ENCODE measurements around the gene GAREM2. TPM values are rescaled to one million over a fixed set of nuclear protein-coding genes. Genes with fewer than 3 reads are reported as not detected.

The GAREM2 gene
- total RNA-seq, 2 experiments from 2014 or later, result not detected

GRCh38 chr2:26144031-26144430 is 28.9 kb upstream of the GAREM2 start:
- no peaks in the 10 kb centered on the region for H3K79me2 ChIP-seq (ENCODE audit: insufficient read depth, low read depth, low read length)
- no peak overlapping the region for H3K27ac ChIP-seq (ENCODE audit: low read depth, low read length, poor library complexity, severe bottlenecking)
- H4K20me1 ChIP-seq (ENCODE audit: insufficient read depth, low read length), result no peaks in the 10 kb centered on the region
- CTCF ChIA-PET (ENCODE audit: unreplicated experiment), result no interaction called here
- TF ChIP-seq, protein P1, sequence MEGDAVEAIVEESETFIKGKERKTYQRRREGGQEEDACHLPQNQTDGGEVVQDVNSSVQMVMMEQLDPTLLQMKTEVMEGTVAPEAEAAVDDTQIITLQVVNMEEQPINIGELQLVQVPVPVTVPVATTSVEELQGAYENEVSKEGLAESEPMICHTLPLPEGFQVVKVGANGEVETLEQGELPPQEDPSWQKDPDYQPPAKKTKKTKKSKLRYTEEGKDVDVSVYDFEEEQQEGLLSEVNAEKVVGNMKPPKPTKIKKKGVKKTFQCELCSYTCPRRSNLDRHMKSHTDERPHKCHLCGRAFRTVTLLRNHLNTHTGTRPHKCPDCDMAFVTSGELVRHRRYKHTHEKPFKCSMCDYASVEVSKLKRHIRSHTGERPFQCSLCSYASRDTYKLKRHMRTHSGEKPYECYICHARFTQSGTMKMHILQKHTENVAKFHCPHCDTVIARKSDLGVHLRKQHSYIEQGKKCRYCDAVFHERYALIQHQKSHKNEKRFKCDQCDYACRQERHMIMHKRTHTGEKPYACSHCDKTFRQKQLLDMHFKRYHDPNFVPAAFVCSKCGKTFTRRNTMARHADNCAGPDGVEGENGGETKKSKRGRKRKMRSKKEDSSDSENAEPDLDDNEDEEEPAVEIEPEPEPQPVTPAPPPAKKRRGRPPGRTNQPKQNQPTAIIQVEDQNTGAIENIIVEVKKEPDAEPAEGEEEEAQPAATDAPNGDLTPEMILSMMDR (conservative IDR thresholded peaks at IDR 0.05; ENCODE audit: low read length), result no peak
- no peak for TF ChIP-seq EZH2phosphoT487 (IDR thresholded peaks at IDR 0.05; ENCODE audit: borderline replicate concordance, low read depth, low read length)
- no peaks in the 10 kb centered on the region for H3K36me3 ChIP-seq (ENCODE audit: insufficient read depth, low read length)
- intact Hi-C loops (cut with micrococcal nuclease; ENCODE audit: unreplicated experiment), result loop anchor here (10.0 kb wide), 1 partner anchor 539 kb away; no protein-coding TSS in a partner anchor
- POLR2A ChIA-PET, result no interaction called here
- H3K4me2 ChIP-seq (ENCODE audit: low read length), result no peak overlapping the region
- no peaks in the 10 kb centered on the region for H3K9me2 ChIP-seq (ENCODE audit: insufficient read depth, low read length)
- H3K4me3 ChIP-seq (ENCODE audit: low read depth, low read length, poor library complexity, severe bottlenecking), result no peak overlapping the region
- no peak for DNase-seq (ENCODE audit: low spot score)
- H2AFZ ChIP-seq (ENCODE audit: low read length), result no peak overlapping the region
- H3K4me1 ChIP-seq (ENCODE audit: insufficient read depth, low read length, poor library complexity, severe bottlenecking), result peaks cover 4% of the 10 kb centered on the region
- BruUV-seq (replicated peaks), result no TSS peak
- no peaks in the 10 kb centered on the region for H3K9me3 ChIP-seq (ENCODE audit: low read length)

DNA sequence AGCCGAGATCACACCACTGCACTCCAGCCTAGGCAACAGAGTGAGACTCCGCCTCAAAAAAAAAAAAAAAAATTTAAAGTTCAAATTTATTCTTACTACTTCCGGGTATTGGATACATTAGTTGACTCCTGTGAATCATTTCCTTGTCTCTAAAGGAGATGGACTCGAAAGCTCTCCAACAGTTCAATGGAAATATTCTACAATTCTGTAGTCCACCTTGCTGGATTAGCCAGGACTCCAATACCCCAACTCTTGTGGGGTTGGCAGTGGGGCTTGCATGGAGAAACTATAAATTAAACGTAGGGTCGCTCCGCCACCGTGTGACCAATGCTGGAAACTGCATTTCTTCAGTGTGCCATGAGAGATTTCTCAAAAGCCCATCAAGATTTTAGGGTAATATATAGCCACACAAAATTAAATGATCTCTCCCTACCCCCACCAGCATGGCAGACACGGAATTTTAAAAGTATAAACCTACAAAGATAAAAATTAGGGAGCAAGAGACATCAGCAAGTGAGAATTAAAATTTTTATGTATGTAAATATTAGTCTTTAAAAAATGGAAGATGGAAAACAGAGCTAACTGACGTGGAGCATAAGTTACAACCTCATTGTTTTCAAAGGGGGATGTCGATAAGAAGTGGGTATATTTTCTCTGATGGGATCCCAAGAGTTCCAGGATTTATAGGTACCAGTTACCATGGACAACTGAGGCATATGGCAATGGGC is 27.8 kb upstream of the GAREM2 start:
- H3K4me2 ChIP-seq (ENCODE audit: low read length), result no peak overlapping the region
- H2AFZ ChIP-seq (ENCODE audit: low read length), result no peak overlapping the region
- no peaks in the 10 kb centered on the region for H4K20me1 ChIP-seq (ENCODE audit: insufficient read depth, low read length)
- H3K4me1 ChIP-seq (ENCODE audit: insufficient read depth, low read length, poor library complexity, severe bottlenecking), result peaks cover 4% of the 10 kb centered on the region
- no peak overlapping the region for H3K27ac ChIP-seq (ENCODE audit: low read depth, low read length, poor library complexity, severe bottlenecking)
- ChIA-PET POLR2A (interaction anchor here (0.7 kb wide), 2 partner anchors 33 to 165 kb away, joined by 4 read pairs; no protein-coding TSS in a partner anchor), CTCF (ENCODE audit: unreplicated experiment) (interaction anchor here (0.9 kb wide), 1 partner anchor 155 kb away, joined by 3 read pairs; no protein-coding TSS in a partner anchor)
- DNase-seq (ENCODE audit: low spot score), result peak; percentile 77
- no peaks in the 10 kb centered on the region for H3K9me3 ChIP-seq (ENCODE audit: low read length)
- BruUV-seq (replicated peaks), result no TSS peak
- intact Hi-C loops (cut with micrococcal nuclease; ENCODE audit: unreplicated experiment), result loop anchor here (1.0 to 10.0 kb wide), 4 partner anchors 154 to 540 kb away; no protein-coding TSS in a partner anchor
- TF ChIP-seq EZH2phosphoT487 (IDR thresholded peaks at IDR 0.05; ENCODE audit: borderline replicate concordance, low read depth, low read length), result no peak
- TF ChIP-seq, protein P1 (conservative IDR thresholded peaks at IDR 0.05; ENCODE audit: low read length), result peak; percentile 97
- H3K79me2 ChIP-seq (ENCODE audit: insufficient read depth, low read depth, low read length), result no peaks in the 10 kb centered on the region
- H3K9me2 ChIP-seq (ENCODE audit: insufficient read depth, low read length), result no peaks in the 10 kb centered on the region
- H3K4me3 ChIP-seq (ENCODE audit: low read depth, low read length, poor library complexity, severe bottlenecking), result no peak overlapping the region
- no peaks in the 10 kb centered on the region for H3K36me3 ChIP-seq (ENCODE audit: insufficient read depth, low read length)

GRCh38 chr2:26148501-26148900 is 24.4 kb upstream of the GAREM2 start:
- no peak overlapping the region for H3K4me3 ChIP-seq (ENCODE audit: low read depth, low read length, poor library complexity, severe bottlenecking)
- H3K9me2 ChIP-seq (ENCODE audit: insufficient read depth, low read length), result no peaks in the 10 kb centered on the region
- H3K79me2 ChIP-seq (ENCODE audit: insufficient read depth, low read depth, low read length), result no peaks in the 10 kb centered on the region
- H4K20me1 ChIP-seq (ENCODE audit: insufficient read depth, low read length), result no peaks in the 10 kb centered on the region
- BruUV-seq (replicated peaks), result no TSS peak
- peaks cover 1% of the 10 kb centered on the region for H3K9me3 ChIP-seq (ENCODE audit: low read length)
- H3K36me3 ChIP-seq (ENCODE audit: insufficient read depth, low read length), result no peaks in the 10 kb centered on the region
- no peak overlapping the region for H3K4me2 ChIP-seq (ENCODE audit: low read length)
- no peak overlapping the region for H3K27ac ChIP-seq (ENCODE audit: low read depth, low read length, poor library complexity, severe bottlenecking)
- H2AFZ ChIP-seq (ENCODE audit: low read length), result no peak overlapping the region
- no peak for DNase-seq (ENCODE audit: low spot score)
- ChIA-PET POLR2A (interaction anchor here (0.6 kb wide), 1 partner anchor 156 kb away, joined by 6 read pairs; no protein-coding TSS in a partner anchor), CTCF (ENCODE audit: unreplicated experiment) (no interaction called here)
- TF ChIP-seq, protein P1 (conservative IDR thresholded peaks at IDR 0.05; ENCODE audit: low read length), result no peak
- TF ChIP-seq EZH2phosphoT487 (IDR thresholded peaks at IDR 0.05; ENCODE audit: borderline replicate concordance, low read depth, low read length), result no peak
- intact Hi-C loops (cut with micrococcal nuclease; ENCODE audit: unreplicated experiment), result loop anchor here (10.0 kb wide), 1 partner anchor 544 kb away; no protein-coding TSS in a partner anchor
- peaks cover 4% of the 10 kb centered on the region for H3K4me1 ChIP-seq (ENCODE audit: insufficient read depth, low read length, poor library complexity, severe bottlenecking)
